GM18507 (cell line): ENCODE measurements around the gene KCTD1.
A peak's percentile ranks its signal among the peaks of the same experiment; 100 is the strongest.

Experiments used
- DNase-seq: peaks from one replicate; pipeline ENCODE4 v3.0.0; 2011; ENCODE audit warnings: low read depth; ENCODE audit not compliant: insufficient read length; ENCODE audit errors: extremely low spot score
- FAIRE-seq: peaks from 2 replicates; lab custom pipeline; 2011; peaks lifted over from hg19 to GRCh38; lab: Jason Lieb, UNC

Gene KCTD1

GRCh38 chr18:26414901-26415440 is 133.4 kb downstream of the KCTD1 start:
- no peak for FAIRE-seq

GRCh38 chr18:26409091-26409490 is 139.3 kb downstream of the KCTD1 start:
- no peak for FAIRE-seq
- no peak for DNase-seq

More at GRCh38 chr18:26414901-26415440, 133.4 kb downstream of the KCTD1 start:
- DNase-seq, result no peak

GRCh38 chr18:26407736-26408601 is 140.4 kb downstream of the KCTD1 start:
- FAIRE-seq (no peak), DNase-seq (no peak)

- no peak for FAIRE-seq
- DNase-seq, result no peak
These were observed 141.4 kb downstream of the KCTD1 start for GRCh38 chr18:26406854-26407517.

GRCh38 chr18:26406324-26406723 is 142.0 kb downstream of the KCTD1 start:
- FAIRE-seq (no peak), DNase-seq (no peak)

- DNase-seq, result peak; percentile 52
- FAIRE-seq, result peak; percentile 89
These were observed 143.1 kb downstream of the KCTD1 start for GRCh38 chr18:26405190-26405801.
